Measurements from ENCODE around the gene MYH6. TPM values are rescaled to one million over a fixed set of nuclear protein-coding genes. Genes with fewer than 3 reads are reported as not detected.
A peak's percentile ranks its signal among the peaks of the same experiment; 100 is the strongest.

The MYH6 gene
- total and polyA plus RNA-seq, 2 of the 13 experiments (the other 11 are each of a cell fraction or from before 2014, with no cell fraction given): 0.01 TPM; not detected in 1

- no peak for ATAC-seq
- no peaks in the 10 kb centered on the region for H3K79me2 ChIP-seq (ENCODE audit: insufficient read depth, low read length)
- no peak overlapping the region for H3K4me2 ChIP-seq (ENCODE audit: low read depth, low read length)
- no peak overlapping the region for H3K27ac ChIP-seq (ENCODE audit: extremely low read length, insufficient read depth, low read length)
- peaks cover 12 to 50% of the 10 kb centered on the region in 2 experiments; a peak in 4 of 5 replicates for H3K27me3 ChIP-seq (ENCODE audit: control insufficient read depth in 1 of 2, insufficient read depth in 2 of 2, low read length in 2 of 2)
- in situ Hi-C loops (cut with HindIII; ENCODE audit: extremely low pct_ligation_motif_present, low pct_unique_long_range_greater_than_20kb) (no loop called here), intact Hi-C loops (cut with micrococcal nuclease; ENCODE audit: unreplicated experiment) (no loop called here)
- H3K4me3 ChIP-seq (replicated peaks in 1 of 3; ENCODE audit: insufficient read depth in 1 of 3, low read depth in 2 of 3, low read length in 3 of 3): no peak overlapping the region
- no peak for DNase-seq (ENCODE audit: low spot score)
- H3K36me3 ChIP-seq (replicated peaks in 1 of 2; ENCODE audit: control insufficient read depth in 1 of 2, insufficient read depth in 2 of 2, low read length in 2 of 2): no peaks in the 10 kb centered on the region
- POLR2A ChIA-PET: no interaction called here
- H3K9me3 ChIP-seq (ENCODE audit: low read length): no peaks in the 10 kb centered on the region
- FAIRE-seq: no peak
- peaks cover 12% of the 10 kb centered on the region for H3K4me1 ChIP-seq (ENCODE audit: insufficient read depth, low read length)
- CTCF ChIA-PET (ENCODE audit: low intra/inter-chr PET ratio, low total read pairs): no interaction called here
- under 1% methylated on average over 1 of the region's 1 CpG for WGBS (ENCODE audit: low lambda C conversion rate)
- BruUV-seq (replicated peaks): no TSS peak
- no peak overlapping the region for H2AFZ ChIP-seq (ENCODE audit: low read length)
- H4K20me1 ChIP-seq (ENCODE audit: insufficient read depth, low read length): no peaks in the 10 kb centered on the region
- TF ChIP-seq SSRP1 (CRISPR knock-in tag; IDR thresholded peaks at IDR 0.05) (no peak), PHB2 (IDR thresholded peaks at IDR 0.05; ENCODE audit: partially characterized antibody) (peak; percentile 34), ZNF282 (IDR thresholded peaks at IDR 0.05; ENCODE audit: partially characterized antibody) (peak; percentile 80), HIVEP1 (CRISPR knock-in tag; IDR thresholded peaks at IDR 0.05) (no peak), ZNF816 (CRISPR knock-in tag; IDR thresholded peaks at IDR 0.05; ENCODE audit: borderline replicate concordance) (0 out of 2 replicates have a peak, but pooled peaks have one; percentile 30), SOX13 (IDR thresholded peaks at IDR 0.05) (no peak), SOX13 (CRISPR knock-in tag; conservative IDR thresholded peaks at IDR 0.05 in 1 of 2, IDR thresholded peaks at IDR 0.05 in 1 of 2) (no peak)
- no peak overlapping the region for H3K9ac ChIP-seq (ENCODE audit: insufficient read depth, low read depth, low read length)
These were observed 36.2 kb upstream of the MYH6 start for GRCh38 chr14:23444314-23444713.

- H3K9ac ChIP-seq (ENCODE audit: insufficient read depth, low read depth, low read length): no peak overlapping the region
- BruUV-seq (replicated peaks): no TSS peak
- WGBS (ENCODE audit: low lambda C conversion rate): 12% methylated on average over 6 of the region's 6 CpGs
- no peaks in the 10 kb centered on the region for H3K36me3 ChIP-seq (replicated peaks in 1 of 2; ENCODE audit: control insufficient read depth in 1 of 2, insufficient read depth in 2 of 2, low read length in 2 of 2)
- H2AFZ ChIP-seq (ENCODE audit: low read length): no peak overlapping the region
- H3K4me3 ChIP-seq (replicated peaks in 1 of 3; ENCODE audit: insufficient read depth in 1 of 3, low read depth in 2 of 3, low read length in 3 of 3): no peak overlapping the region
- no peak for DNase-seq (ENCODE audit: low spot score)
- no peak overlapping the region for H3K4me2 ChIP-seq (ENCODE audit: low read depth, low read length)
- intact Hi-C loops (cut with micrococcal nuclease; ENCODE audit: unreplicated experiment): no loop called here
- POLR2A ChIA-PET: no interaction called here
- H3K4me1 ChIP-seq (ENCODE audit: insufficient read depth, low read length): peaks cover 12% of the 10 kb centered on the region
- H3K27me3 ChIP-seq (ENCODE audit: control insufficient read depth in 1 of 2, insufficient read depth in 2 of 2, low read length in 2 of 2): peaks cover 14 to 55% of the 10 kb centered on the region in 2 experiments
- FAIRE-seq: no peak
- no peaks in the 10 kb centered on the region for H3K79me2 ChIP-seq (ENCODE audit: insufficient read depth, low read length)
- H3K9me3 ChIP-seq (ENCODE audit: low read length): no peaks in the 10 kb centered on the region
- ATAC-seq: peak; percentile 10; the same call in 1 of the 3 replicates
- CTCF ChIA-PET (ENCODE audit: low intra/inter-chr PET ratio, low total read pairs): no interaction called here
- H4K20me1 ChIP-seq (ENCODE audit: insufficient read depth, low read length): no peaks in the 10 kb centered on the region
- H3K27ac ChIP-seq (ENCODE audit: extremely low read length, insufficient read depth, low read length): no peak overlapping the region
- in situ Hi-C loops (cut with HindIII; ENCODE audit: extremely low pct_ligation_motif_present, low pct_unique_long_range_greater_than_20kb): no loop called here
- TF ChIP-seq TOE1 (CRISPR knock-in tag; IDR thresholded peaks at IDR 0.05) (no peak), SATB2 (CRISPR knock-in tag; IDR thresholded peaks at IDR 0.05) (no peak), MNT (IDR thresholded peaks at IDR 0.05) (peak; percentile 21; the same call in 1 of the 2 replicates), ZNF142 (CRISPR knock-in tag; IDR thresholded peaks at IDR 0.05) (no peak), CREB1 (IDR thresholded peaks at IDR 0.05) (no peak), CREB1 (CRISPR knock-in tag; IDR thresholded peaks at IDR 0.05) (no peak), BCL6 (CRISPR knock-in tag; IDR thresholded peaks at IDR 0.05) (0 out of 2 replicates have a peak, but pooled peaks have one; percentile 9)
These were observed 35.8 kb upstream of the MYH6 start for GRCh38 chr14:23443881-23444280.
